ENCODE data around the gene SENP6. TPM values are rescaled to one million over a fixed set of nuclear protein-coding genes. Genes with fewer than 3 reads are reported as not detected.
A peak's percentile ranks its signal among the peaks of the same experiment; 100 is the strongest.
"Not testable (repeated sequence)": the region's sequence is repeated elsewhere in the genome, so short reads cannot be mapped to it uniquely, and the experiment has no call there.

The SENP6 gene
- total RNA-seq, 2 experiments from 2014 or later: 69.5 to 75.1 TPM

GRCh38 chr6:75719133-75719532, 117.5 kb downstream of the SENP6 start:
- H3K4me3 Mint-ChIP-seq: no peak overlapping the region
- no peaks in the 10 kb centered on the region for H3K9me3 Mint-ChIP-seq (ENCODE audit: low read depth)
- DNase-seq: no peak
- CTCF ChIA-PET: no interaction called here
- H3K27me3 Mint-ChIP-seq: no peaks in the 10 kb centered on the region
- no peaks in the 10 kb centered on the region for H3K4me1 Mint-ChIP-seq
- H3K36me3 Mint-ChIP-seq (ENCODE audit: low read depth): peaks cover 13% of the 10 kb centered on the region
- POLR2A ChIA-PET: interaction anchor here (0.6 kb wide), 1 partner anchor 28 kb away, joined by 3 read pairs; no protein-coding TSS in a partner anchor
- H3K27ac Mint-ChIP-seq: no peak overlapping the region
- ATAC-seq: no peak
- intact Hi-C loops (cut with DNase I, micrococcal nuclease): no loop called here

- ATAC-seq (no peak), DNase-seq (no peak)
- no peaks in the 10 kb centered on the region for H3K4me1 Mint-ChIP-seq
- no peak overlapping the region for H3K4me3 Mint-ChIP-seq
- H3K36me3 Mint-ChIP-seq (ENCODE audit: low read depth): no peaks in the 10 kb centered on the region
- CTCF ChIA-PET: no interaction called here
- intact Hi-C loops (cut with DNase I, micrococcal nuclease): no loop called here
- H3K9me3 Mint-ChIP-seq (ENCODE audit: low read depth): no peaks in the 10 kb centered on the region
- H3K27me3 Mint-ChIP-seq: no peaks in the 10 kb centered on the region
- POLR2A ChIA-PET: no interaction called here
- H3K27ac Mint-ChIP-seq: no peak overlapping the region
Measured at GRCh38 chr6:75723382-75723781, 121.7 kb downstream of the SENP6 start.

GRCh38 chr6:75727206-75727605, 125.5 kb downstream of the SENP6 start:
- Mint-ChIP-seq H3K9me3 (ENCODE audit: low read depth) (no peaks in the 10 kb centered on the region), H3K4me3 (no peak overlapping the region), H3K36me3 (ENCODE audit: low read depth) (no peaks in the 10 kb centered on the region), H3K27me3 (no peaks in the 10 kb centered on the region), H3K27ac (no peak overlapping the region), H3K4me1 (no peaks in the 10 kb centered on the region)
- intact Hi-C loops (cut with DNase I, micrococcal nuclease): no loop called here
- DNase-seq (no peak), ATAC-seq (no peak)
- CTCF ChIA-PET: no interaction called here
- POLR2A ChIA-PET: no interaction called here

- H3K27me3 Mint-ChIP-seq; DNase-seq; H3K9me3 Mint-ChIP-seq (ENCODE audit: low read depth); H3K4me3 Mint-ChIP-seq; intact Hi-C loops (cut with DNase I, micrococcal nuclease); POLR2A ChIA-PET; H3K4me1 Mint-ChIP-seq; H3K27ac Mint-ChIP-seq; H3K36me3 Mint-ChIP-seq (ENCODE audit: low read depth); CTCF ChIA-PET; ATAC-seq: not testable (repeated sequence)
Measured at GRCh38 chr6:75731029-75731428, 129.3 kb downstream of the SENP6 start.

- ATAC-seq: no peak
- CTCF ChIA-PET: no interaction called here
- no peak for DNase-seq
- POLR2A ChIA-PET: no interaction called here
- H3K36me3 Mint-ChIP-seq (ENCODE audit: low read depth): no peaks in the 10 kb centered on the region
- H3K27me3 Mint-ChIP-seq: peaks cover 6% of the 10 kb centered on the region
- no peak overlapping the region for H3K4me3 Mint-ChIP-seq
- no peaks in the 10 kb centered on the region for H3K9me3 Mint-ChIP-seq (ENCODE audit: low read depth)
- H3K4me1 Mint-ChIP-seq: no peaks in the 10 kb centered on the region
- H3K27ac Mint-ChIP-seq: no peak overlapping the region
- intact Hi-C loops (cut with DNase I, micrococcal nuclease): no loop called here
Measured at GRCh38 chr6:75735491-75736186, 134.0 kb downstream of the SENP6 start.

GRCh38 chr6:75743971-75744370, 142.3 kb downstream of the SENP6 start:
- no peak overlapping the region for H3K27ac Mint-ChIP-seq
- peaks cover 4% of the 10 kb centered on the region for H3K4me1 Mint-ChIP-seq
- DNase-seq (no peak), ATAC-seq (no peak)
- H3K36me3 Mint-ChIP-seq (ENCODE audit: low read depth): no peaks in the 10 kb centered on the region
- ChIA-PET POLR2A (no interaction called here), CTCF (no interaction called here)
- H3K9me3 Mint-ChIP-seq (ENCODE audit: low read depth): no peaks in the 10 kb centered on the region
- intact Hi-C loops (cut with DNase I, micrococcal nuclease): no loop called here
- no peak overlapping the region for H3K4me3 Mint-ChIP-seq
- H3K27me3 Mint-ChIP-seq: peaks cover 37% of the 10 kb centered on the region

GRCh38 chr6:75745404-75745803, 143.7 kb downstream of the SENP6 start:
- peaks cover 6% of the 10 kb centered on the region for H3K4me1 Mint-ChIP-seq

GRCh38 chr6:75746221-75746620, 144.5 kb downstream of the SENP6 start:
- peaks cover 46% of the 10 kb centered on the region for H3K27me3 Mint-ChIP-seq
- intact Hi-C loops (cut with DNase I, micrococcal nuclease): loop anchor here in 1 of 2 experiments (5.0 kb wide), 1 partner anchor 464 kb away; the partner anchor contains the start of gene TMEM30A
- CTCF ChIA-PET: no interaction called here
- H3K4me3 Mint-ChIP-seq: no peak overlapping the region
- no peaks in the 10 kb centered on the region for H3K36me3 Mint-ChIP-seq (ENCODE audit: low read depth)
- H3K4me1 Mint-ChIP-seq: peaks cover 6% of the 10 kb centered on the region
- no peak overlapping the region for H3K27ac Mint-ChIP-seq
- H3K9me3 Mint-ChIP-seq (ENCODE audit: low read depth): no peaks in the 10 kb centered on the region
- POLR2A ChIA-PET: no interaction called here
- DNase-seq: no peak
- ATAC-seq: no peak

More at GRCh38 chr6:75745404-75745803, 143.7 kb downstream of the SENP6 start:
- no peak overlapping the region for H3K4me3 Mint-ChIP-seq
- DNase-seq (no peak), ATAC-seq (no peak)
- POLR2A ChIA-PET: interaction anchor here (0.6 kb wide), 1 partner anchor 149 kb away, joined by 6 read pairs; no protein-coding TSS in a partner anchor
- CTCF ChIA-PET: no interaction called here
- no peaks in the 10 kb centered on the region for H3K9me3 Mint-ChIP-seq (ENCODE audit: low read depth)
- H3K36me3 Mint-ChIP-seq (ENCODE audit: low read depth): no peaks in the 10 kb centered on the region
- H3K27ac Mint-ChIP-seq: no peak overlapping the region
- intact Hi-C loops (cut with DNase I, micrococcal nuclease): loop anchor here in 1 of 2 experiments (5.0 kb wide), 1 partner anchor 463 kb away; the partner anchor contains the start of gene TMEM30A
- H3K27me3 Mint-ChIP-seq: peaks cover 39% of the 10 kb centered on the region

GRCh38 chr6:75747152-75747992, 145.7 kb downstream of the SENP6 start:
- POLR2A ChIA-PET: no interaction called here
- DNase-seq: no peak
- Mint-ChIP-seq H3K27me3 (peaks cover 44% of the 10 kb centered on the region), H3K9me3 (ENCODE audit: low read depth) (no peaks in the 10 kb centered on the region), H3K4me1 (peaks cover 6% of the 10 kb centered on the region), H3K27ac (no peak overlapping the region), H3K36me3 (ENCODE audit: low read depth) (no peaks in the 10 kb centered on the region), H3K4me3 (no peak overlapping the region)
- ATAC-seq: no peak
- intact Hi-C loops (cut with DNase I, micrococcal nuclease): loop anchor here in 1 of 2 experiments (5.0 kb wide), 1 partner anchor 465 kb away; the partner anchor contains the start of gene TMEM30A
- CTCF ChIA-PET: interaction anchor here (0.6 kb wide), 2 partner anchors 18 to 144 kb away, joined by 3 read pairs; no protein-coding TSS in a partner anchor

GRCh38 chr6:75748003-75748742, 146.5 kb downstream of the SENP6 start:
- no peak for ATAC-seq
- peaks cover 43% of the 10 kb centered on the region for H3K27me3 Mint-ChIP-seq
- CTCF ChIA-PET: interaction anchor here (0.6 kb wide), 2 partner anchors 19 to 145 kb away, joined by 3 read pairs; no protein-coding TSS in a partner anchor
- H3K4me3 Mint-ChIP-seq: peak overlapping the region; percentile 73
- peaks cover 6% of the 10 kb centered on the region for H3K4me1 Mint-ChIP-seq
- no peaks in the 10 kb centered on the region for H3K9me3 Mint-ChIP-seq (ENCODE audit: low read depth)
- intact Hi-C loops (cut with DNase I, micrococcal nuclease): loop anchor here in 1 of 2 experiments (2.0 to 5.0 kb wide), 2 partner anchors 83 to 466 kb away; partner anchors contain the start of gene TMEM30A
- POLR2A ChIA-PET: no interaction called here
- H3K36me3 Mint-ChIP-seq (ENCODE audit: low read depth): no peaks in the 10 kb centered on the region
- no peak overlapping the region for H3K27ac Mint-ChIP-seq
- DNase-seq: no peak

Measured in activated CD4-positive, alpha-beta T cell treated with anti-CD3 and anti-CD28 coated beads for 36 hours (primary cell).